22Rv1 (cell line): ENCODE measurements around the gene SKI.

Experiments used
- CTCF ChIP-seq: fragments of 450-650 bp; IDR thresholded peaks from 2 replicates; pipeline ENCODE4 v1.5.1; 2017; ENCODE audit warnings: mild to moderate bottlenecking
- ZFX ChIP-seq: fragments of 450-650 bp; IDR thresholded peaks from 2 replicates; pipeline ENCODE4 v1.6.1; 2017; ENCODE audit warnings: antibody characterized with exemption, borderline replicate concordance

GRCh38 chr1:2184934-2185333 lies 43.2 kb upstream of the SKI start:
- TF ChIP-seq CTCF (no peak), ZFX (no peak)
